Activated CD8-positive, alpha-beta memory T cell treated with anti-CD3 and anti-CD28 coated beads, Interleukin-2, amount 50 U/mL, for 4 hours (primary cell): ENCODE data around the gene TNRC18.
"Not testable (repeated sequence)": the region's sequence is repeated elsewhere in the genome, so short reads cannot be mapped to it uniquely, and the experiment has no call there.

Source experiments
- DNase-seq: peaks from one replicate; pipeline ENCODE4 v3.0.0-alpha.2; 2020

Gene TNRC18

DNA sequence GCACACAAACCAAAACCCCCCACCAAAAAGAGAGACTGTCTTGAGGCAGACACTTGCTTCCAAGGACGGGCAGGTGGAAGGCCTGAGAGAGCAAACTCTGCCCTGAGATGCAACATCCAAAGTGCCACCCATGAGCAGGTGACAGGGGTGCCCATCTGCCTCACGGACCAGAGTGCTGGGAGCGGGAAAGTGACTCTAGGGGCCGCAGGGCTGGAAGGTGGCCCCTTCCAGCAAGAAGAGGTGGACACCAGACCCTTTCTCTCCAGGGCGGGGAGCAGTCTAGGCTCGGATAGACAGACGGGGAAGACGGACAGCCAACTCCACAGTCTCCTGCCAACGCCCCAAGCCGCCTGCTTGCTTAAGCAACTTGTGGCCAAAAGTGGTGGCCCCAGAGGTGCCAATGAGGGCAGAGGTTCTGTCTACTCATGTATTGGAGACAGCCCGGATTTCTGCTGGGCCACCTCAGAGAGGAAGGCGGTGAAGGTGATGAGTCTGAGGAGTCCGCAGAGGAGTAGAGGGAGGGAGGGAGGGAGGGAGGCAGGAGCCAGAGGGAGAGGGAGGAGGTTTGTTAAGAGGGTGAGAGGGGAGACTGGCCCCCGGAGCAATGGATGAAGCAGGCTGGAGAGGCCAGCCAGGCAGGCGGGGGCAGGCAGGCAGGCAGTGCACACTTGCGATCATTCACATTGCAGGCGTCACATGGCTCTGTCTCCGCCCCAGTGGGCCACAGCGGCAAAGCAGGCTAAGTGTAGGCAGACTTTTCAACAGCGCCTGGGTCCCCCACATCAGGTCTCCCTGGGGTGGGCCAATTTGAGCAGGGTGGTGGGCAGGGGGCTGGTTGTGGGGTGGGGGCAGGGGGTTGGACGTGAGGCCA, 75.3 kb downstream of the TNRC18 start:
- DNase-seq = no peak

DNA sequence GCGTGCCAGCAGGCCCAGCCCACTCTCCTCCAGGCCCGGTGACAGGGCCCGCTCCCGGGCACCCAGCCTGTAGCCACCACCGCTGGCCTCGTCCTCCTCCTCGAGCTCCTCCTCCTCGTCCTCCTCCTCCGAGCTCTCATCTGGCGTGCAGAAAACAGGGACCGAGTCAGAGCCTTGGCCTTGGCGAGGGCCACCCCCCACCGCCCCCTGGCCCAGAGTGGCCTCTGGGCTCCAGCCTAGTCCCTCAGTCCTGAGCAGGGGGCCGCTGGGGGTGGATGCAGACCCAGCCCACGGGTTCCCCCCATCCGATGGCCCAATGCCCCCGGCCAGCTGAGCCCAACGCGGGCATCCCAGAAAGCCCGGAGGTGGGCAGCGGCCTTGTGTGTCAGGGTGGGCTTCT, 78.0 kb downstream of the TNRC18 start:
- no peak for DNase-seq

GRCh38 chr7:5345171-5345570, 78.5 kb downstream of the TNRC18 start:
- no peak for DNase-seq

DNA sequence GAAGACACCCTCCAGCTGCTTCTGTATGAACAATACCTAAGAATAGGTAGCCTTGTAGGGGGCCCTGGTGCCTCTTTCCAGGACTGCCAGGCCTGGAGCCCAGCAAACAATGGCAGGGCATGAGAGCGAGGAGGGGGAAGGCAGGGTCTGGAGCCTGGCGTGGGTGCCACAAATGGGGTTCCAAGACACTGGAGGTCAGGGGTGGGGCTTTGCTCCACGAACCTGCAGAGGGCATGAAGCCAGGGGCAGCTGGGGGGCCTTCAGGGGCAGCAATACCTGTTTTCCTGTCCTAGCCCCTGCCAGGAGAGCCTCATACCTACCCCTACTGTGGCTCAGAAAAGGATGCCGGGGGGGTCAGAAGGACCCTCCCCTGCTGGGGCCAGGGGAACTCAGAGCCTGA, 79.3 kb downstream of the TNRC18 start:
- no peak for DNase-seq

- DNase-seq = no peak
Measured at GRCh38 chr7:5343884-5344283, 79.8 kb downstream of the TNRC18 start.

- no peak for DNase-seq
Measured at GRCh38 chr7:5342631-5343030, 81.0 kb downstream of the TNRC18 start.

DNA sequence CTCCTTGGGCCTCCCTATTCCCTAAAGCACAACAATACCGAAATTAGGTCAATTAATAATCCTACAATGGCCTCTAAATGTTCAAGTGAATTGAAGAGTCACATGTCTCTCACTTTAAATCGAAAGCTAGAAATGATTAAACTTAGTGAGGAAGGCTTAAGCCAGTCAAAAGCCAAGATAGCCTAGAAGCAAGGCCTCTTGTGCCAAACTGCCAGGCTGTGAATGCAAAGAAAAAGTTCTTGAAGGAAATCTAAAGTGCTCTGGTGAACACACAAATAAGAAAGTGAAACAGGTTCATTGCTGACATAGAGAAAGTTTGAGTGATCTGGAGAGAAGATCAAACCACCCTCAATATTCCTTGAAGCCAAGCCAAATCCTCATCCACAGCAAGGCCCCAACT, 83.7 kb downstream of the TNRC18 start:
- no peak for DNase-seq

DNA sequence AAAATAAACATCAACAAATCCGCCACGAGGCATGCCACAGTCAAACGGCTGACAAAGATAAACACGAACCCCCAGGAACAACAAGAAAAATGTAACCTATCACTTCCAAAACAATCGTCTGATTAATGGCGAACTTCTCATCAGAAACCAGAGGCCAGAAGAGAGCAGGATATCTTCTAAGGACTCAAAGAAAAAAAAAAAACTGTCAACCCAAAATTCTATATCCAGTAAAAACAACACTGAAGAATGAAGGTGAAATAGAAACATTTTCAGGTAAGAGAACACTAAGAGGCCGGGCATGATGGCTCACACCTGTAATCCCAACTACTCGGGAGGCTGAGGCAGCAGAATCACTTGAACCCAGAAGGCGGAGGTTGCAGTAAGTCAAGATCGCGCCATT, 86.6 kb downstream of the TNRC18 start:
- no peak for DNase-seq

GRCh38 chr7:5334671-5335070, 89.0 kb downstream of the TNRC18 start:
- no peak for DNase-seq

DNA sequence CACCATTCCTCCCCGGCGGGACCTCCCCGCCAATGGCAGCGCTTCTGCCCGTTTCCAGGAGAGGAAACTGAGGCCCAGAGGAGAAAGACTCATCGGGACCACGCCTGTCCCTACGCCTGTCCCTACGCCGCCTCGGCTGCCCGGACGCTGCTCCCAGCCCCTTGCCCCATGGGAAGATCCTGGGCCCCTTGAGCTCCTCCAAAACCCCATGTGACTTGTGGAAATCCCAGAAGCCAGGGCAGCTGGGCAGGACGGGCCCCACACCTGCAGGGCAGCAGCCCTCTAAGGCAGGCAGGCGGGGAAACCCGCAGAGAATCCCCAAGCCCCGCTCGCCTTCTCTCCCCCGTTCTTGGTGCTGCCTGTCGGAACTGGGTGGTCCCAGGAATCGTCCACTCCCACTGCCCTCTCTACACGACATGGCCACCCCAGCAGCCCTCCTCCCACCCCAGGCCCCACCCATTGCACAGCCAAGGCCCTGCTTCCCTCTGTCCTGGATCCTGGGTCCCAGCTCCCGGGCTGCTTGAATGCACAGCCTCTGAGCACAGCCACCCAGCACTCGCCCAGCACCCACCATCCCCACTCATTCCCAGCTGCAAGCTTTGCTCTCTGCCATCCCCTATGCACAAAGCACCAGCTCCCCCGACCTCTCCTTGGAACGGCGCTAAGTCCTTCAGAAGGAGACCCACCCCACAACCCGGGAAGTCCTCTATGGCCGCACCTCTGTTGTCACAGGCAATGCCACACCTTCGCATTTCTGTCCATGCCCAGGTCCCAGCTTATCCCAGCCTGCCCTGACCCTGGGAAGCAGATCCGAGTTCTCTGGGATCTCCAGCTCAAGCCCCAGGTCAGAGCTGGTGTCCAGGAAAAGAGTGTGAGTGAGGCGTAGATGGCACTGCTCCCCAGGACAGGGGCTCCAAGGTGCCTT, 90.3 kb downstream of the TNRC18 start:
- DNase-seq = no peak

- DNase-seq = no peak
Measured at GRCh38 chr7:5332579-5332978, 91.1 kb downstream of the TNRC18 start.

DNA sequence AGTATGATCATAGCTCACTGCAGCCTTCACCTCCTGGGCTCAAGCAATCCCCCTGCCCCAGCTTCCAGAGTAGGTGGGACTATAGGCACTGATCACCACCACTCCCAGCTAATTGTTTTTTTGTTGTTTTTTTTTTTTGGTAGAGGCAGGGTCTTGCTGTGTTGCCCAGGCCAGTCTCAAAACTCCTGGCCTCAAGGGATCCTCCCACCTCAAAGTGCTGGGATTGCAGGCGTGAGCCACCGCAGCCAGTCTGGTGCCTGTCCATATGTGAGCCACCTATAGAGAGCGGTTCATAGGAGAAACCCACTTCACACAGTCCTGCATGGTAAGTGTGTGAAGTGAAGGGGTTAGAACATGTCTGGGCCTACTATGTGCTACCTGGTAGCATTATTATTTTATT, 93.3 kb downstream of the TNRC18 start:
- DNase-seq = no peak

DNA sequence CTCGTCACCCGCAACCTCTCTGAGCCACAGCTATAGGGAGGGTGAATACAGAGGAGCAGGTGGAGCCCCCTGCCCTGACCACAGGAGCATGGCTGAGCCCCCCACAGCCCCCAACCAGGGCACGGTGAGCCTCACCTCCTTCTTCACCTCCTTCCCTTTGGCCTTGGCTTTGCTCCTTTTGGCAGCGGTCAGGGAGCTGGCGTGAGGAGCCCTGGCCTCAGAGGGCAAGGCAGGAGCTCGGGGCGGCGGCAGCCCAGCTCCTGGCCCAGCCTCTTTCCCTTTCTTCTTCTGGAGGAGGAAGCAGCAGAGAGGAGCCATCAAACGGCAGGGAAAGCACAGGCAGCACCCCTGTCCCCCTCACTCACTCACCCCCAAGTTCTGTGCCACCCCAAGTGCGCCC, 98.7 kb downstream of the TNRC18 start:
- DNase-seq = no peak

- DNase-seq = not testable (repeated sequence)
Measured at GRCh38 chr7:5323800-5324781, 99.5 kb downstream of the TNRC18 start.

DNA sequence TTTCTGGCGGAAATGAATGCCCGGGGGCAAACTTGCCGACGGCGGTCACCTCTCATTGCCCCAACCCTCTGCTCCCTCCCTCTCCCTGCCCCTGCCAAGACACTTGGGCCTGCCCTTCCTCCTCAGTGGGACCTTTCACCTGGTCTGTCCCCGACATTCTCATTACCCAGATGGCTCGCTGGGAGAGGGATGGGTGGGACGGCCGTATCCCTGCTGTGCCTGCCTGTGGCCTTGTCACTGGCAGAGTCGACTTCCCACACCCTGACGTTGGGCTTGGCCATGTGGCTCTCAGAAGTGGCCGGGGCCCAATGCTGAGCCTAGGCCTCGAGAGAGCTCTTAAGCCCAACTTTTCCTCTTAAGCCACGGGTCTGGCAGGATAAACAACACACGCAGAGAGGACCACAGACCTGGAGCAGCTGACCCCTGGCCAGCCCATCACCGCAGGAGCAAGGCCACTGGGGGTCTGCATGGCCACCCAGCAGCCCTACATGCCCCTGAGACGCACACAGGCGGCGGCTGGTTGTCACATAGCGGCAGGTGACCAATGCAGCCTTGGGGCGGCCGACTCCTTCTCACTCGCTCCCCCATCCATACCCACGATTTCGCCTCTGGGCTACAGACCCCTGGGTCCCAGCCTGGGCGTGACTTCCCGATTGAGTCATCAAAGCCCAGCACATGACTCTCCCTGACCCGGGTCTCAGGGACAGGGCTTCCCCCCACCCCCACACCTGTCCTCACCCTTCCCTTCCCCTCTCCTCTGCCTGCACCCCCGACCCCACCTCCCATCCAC, 100.8 kb downstream of the TNRC18 start:
- DNase-seq = no peak

GRCh38 chr7:5320802-5321396, 102.7 kb downstream of the TNRC18 start:
- no peak for DNase-seq

GRCh38 chr7:5320391-5320790, 103.2 kb downstream of the TNRC18 start:
- DNase-seq = no peak

- DNase-seq = not testable (repeated sequence)
Measured at GRCh38 chr7:5318613-5319012, 105.0 kb downstream of the TNRC18 start.

GRCh38 chr7:5315761-5316160, 107.9 kb downstream of the TNRC18 start:
- no peak for DNase-seq

GRCh38 chr7:5314864-5315263, 108.8 kb downstream of the TNRC18 start:
- DNase-seq = no peak
